Thyroid gland (tissue), 4 donors: Measurements from ENCODE around the gene SEMA4C.

ENCODE experiments used
- POLR2A ChIP-seq, 2 donors: fragments of 450-650 bp; IDR thresholded peaks; one replicate each; pipeline ENCODE4 v1.6.1; 2017; ENCODE audit warnings: antibody characterized with exemption in 2 of 2, mild to moderate bottlenecking in 2 of 2, moderate library complexity in 1 of 2
- TF ChIP-seq, protein P1 (sequence below), 6 experiments: fragments of 200-600 bp in 3 of 6; fragments of 450-650 bp in 3 of 6; sonication (generic) in 3 of 6; IDR thresholded peaks; one replicate each; pipeline ENCODE4 v1.5.1; 2016 to 2019; ENCODE audit warnings: antibody characterized with exemption in 6 of 6, mild to moderate bottlenecking in 2 of 6, inconsistent platforms in 1 of 6, moderate library complexity in 1 of 6

DNA sequence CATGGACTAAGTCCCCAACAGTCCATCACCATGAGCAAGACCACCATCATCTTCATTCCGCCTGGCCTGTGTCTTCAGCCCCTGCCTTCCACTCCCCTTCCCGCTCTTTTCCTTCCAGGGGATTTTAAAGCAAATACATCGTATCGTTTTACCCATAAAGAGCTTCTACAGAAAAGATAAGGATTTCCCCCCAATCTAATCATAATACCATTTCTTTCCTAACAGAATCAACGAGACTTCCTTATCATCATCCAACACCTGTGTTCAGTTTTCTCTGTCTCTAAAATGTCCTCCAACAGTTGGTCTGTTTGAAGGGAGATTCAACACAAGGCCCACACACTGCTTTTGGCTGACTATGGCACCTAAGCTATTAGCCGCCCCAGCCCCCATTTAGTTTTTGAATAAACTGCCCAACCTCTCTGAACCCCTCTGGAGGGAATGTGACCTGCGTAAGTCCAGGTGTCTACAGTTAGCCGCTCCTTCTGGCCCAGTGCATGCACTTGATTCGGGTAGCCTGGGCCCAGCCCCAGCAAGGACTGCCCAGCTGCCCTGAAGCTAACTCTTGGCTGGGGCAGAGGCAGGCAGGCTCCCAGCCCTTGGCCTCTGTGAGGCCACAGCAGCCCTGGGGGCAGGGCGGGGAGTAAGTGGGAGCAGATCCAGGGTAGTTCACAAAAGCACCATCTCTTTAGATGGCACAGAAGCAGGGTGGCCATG lies 25.3 kb upstream of the SEMA4C start:
- TF ChIP-seq, protein P1, sequence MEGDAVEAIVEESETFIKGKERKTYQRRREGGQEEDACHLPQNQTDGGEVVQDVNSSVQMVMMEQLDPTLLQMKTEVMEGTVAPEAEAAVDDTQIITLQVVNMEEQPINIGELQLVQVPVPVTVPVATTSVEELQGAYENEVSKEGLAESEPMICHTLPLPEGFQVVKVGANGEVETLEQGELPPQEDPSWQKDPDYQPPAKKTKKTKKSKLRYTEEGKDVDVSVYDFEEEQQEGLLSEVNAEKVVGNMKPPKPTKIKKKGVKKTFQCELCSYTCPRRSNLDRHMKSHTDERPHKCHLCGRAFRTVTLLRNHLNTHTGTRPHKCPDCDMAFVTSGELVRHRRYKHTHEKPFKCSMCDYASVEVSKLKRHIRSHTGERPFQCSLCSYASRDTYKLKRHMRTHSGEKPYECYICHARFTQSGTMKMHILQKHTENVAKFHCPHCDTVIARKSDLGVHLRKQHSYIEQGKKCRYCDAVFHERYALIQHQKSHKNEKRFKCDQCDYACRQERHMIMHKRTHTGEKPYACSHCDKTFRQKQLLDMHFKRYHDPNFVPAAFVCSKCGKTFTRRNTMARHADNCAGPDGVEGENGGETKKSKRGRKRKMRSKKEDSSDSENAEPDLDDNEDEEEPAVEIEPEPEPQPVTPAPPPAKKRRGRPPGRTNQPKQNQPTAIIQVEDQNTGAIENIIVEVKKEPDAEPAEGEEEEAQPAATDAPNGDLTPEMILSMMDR (IDR thresholded peaks at IDR 0.05) = no peak
- TF ChIP-seq POLR2A (IDR thresholded peaks at IDR 0.05) = no peak
